ENCODE measurements around the gene ADORA1.

Gene ADORA1

DNA sequence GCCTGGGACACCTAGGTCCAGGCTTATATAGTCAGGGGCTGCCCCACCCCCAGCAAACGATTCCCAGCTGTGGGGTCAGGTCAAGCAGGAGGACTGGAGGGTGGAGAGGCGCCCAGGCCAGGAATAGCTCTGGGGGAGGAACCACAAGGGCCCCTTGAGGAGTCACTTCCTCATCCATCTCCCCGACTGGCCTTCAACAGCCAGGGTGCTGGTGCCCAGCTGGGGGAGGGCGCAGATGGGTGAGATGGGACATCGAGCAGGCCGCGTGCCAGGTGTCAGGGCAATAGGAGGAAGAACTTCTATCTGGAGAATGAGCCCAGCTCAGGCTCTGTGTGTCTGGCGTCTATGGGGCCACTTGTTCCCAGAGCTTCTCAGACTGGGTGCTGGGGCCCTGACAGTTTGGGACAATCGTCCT is 48.3 kb downstream of the ADORA1 start:
- no peak for DNase-seq

DNA sequence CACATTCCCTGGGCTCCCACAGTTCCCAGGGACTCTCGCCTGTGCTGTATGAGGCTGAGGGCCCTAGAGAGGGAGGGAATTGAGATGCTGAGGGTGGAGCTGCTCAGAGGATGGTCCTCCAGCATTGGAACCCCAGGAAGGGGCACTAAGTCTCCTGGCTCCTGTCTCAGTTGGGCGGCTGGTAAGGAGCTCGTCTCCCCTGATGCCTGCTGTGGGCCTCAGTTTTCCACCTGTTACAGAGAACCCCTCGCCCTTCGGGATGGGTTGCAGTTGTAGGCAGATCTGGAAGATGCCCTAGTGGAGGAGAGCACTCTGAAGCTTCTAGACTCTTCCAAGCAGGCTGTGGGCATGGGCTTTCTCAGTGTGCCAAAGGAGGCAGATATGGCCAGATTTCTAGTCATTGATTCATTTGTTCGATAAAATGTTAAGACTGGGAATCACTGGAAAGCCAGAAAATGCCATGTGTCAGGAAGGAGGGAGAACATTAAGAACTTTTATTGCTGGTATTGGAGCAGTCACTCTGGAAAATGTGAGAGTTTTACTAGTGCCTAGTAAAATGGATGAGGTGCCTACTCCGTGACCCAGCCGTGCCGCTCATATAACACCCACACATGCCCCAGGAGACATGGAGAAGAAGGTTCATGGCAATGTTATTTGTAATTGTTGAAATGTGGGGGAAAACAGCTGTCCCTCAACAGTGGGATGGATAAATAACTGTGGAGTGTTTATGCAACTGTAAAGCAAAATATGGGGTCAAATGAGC is 48.9 kb downstream of the ADORA1 start:
- DNase-seq, result no peak

DNA sequence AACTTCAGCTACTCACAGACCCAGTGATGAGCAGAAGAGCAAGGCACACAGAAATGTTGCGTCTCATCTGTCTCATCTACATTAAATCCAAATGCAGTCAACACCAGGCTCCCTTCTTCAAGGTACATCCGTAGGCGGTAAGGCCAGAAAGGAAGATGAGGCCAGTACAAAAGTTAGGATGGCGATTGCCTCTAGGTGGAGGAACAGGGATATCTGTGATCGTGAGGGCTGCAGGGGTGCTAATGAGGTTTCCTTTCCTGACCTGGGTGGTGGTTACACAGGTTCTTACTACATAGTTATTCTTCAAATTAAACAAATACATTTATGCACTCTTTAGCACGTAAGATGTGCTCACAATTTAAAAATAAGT is 49.5 kb downstream of the ADORA1 start:
- DNase-seq, result no peak

DNA sequence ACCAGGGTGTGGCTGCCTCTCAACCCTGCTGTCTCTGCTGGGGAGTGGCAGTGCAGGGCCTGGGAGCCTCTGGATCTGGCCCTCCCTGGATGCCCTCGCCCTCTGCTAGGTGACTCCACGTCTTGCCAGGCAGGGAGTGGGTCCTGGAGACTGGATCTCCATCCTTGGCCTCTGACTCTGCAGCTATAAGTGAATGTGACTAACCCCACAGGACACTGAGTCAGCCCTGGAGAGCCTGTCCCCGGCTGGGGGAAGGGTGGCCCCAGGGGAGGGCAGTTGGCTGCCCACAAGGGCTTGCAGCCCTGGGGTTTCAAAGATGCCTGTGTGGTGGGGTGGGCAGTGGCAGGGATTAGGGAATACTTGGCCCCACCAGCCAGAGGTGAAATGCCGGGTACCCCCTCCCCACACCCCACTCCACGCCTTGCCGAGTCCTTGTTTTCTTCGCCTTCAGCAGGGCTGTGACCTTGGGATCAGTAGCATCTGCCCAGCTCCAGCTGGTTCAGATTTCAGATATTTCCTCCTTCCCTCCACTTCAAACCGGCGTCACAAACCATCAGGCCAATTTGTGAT is 50.0 kb downstream of the ADORA1 start:
- DNase-seq, result peak; percentile 89

DNA sequence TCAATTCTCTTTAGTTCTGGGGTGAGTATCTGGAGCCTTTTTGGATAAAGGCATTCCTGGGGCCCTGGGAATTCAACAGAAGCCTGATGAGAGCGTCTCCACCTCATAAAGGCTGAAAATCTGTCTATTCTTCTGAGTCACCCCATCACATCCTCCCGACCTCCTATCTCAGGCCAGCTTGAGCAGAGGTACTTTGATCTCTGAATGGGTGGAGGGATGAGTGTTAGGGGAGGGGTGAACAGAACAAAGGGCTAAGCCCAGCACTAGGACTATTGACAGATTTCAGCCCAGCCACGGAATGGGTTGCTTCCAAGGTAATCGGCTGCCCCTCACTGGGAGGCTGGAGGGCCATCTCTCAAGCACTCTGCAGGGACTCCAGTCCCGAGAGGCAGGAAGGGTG is 50.6 kb downstream of the ADORA1 start:
- peak; percentile 88 for DNase-seq

DNA sequence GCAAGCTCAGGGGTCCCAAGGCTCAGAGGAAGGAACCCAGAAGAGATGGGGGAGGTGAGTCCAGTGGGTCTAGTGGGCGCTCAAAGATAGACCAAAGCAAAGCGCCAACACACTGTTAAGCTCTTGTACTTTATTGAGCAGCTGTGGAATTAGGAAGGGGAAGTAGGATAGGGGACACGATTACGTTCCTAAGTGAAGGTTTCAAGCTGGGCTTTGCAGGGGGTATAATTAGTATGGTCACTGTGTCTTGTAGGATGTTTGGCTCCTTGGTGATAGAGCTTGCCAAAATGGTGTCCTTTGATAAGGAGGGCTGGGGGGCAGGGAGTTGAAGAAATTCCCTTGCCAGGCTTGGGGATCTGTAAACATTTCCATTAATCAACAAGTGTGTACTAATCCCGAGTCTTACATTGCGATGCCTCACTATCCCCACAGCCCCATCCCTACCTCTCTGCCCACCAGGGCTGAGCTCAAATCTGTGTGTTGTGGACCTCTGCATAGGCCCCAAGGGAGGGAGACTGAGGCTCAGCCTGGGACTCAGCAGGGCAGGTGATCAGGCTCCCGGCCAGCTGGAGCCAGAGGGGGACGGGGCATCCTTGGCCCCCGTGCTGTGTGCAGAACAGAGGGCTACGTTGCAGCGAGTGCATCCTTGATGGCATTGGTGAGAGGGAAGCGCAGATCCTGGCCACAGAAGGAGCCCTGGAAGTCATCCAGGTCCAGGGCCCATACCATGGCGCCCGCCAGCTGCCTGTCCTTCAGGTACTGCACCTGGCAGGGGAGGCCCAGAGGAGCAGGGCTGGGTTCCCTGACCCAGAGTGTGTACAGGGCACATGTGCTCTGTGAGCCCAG is 51.5 kb downstream of the ADORA1 start:
- DNase-seq, result no peak

DNA sequence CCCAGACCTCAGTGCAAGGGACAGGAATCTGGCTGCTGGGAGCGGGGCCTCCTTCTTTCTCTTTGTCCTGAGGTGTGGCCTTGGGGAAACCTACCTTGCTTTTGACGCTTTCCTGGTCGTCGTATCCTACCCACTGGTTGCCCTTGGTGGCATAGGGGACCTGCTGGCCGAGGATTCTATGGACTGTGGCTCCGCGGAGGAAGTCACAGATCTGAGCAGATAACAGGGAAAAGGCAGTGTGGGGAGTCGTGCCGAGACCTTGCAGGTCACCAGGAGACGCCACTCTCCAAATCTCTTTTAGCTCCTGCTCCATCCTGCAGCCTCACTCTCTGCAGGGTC is 52.1 kb downstream of the ADORA1 start:
- no peak for DNase-seq

DNA sequence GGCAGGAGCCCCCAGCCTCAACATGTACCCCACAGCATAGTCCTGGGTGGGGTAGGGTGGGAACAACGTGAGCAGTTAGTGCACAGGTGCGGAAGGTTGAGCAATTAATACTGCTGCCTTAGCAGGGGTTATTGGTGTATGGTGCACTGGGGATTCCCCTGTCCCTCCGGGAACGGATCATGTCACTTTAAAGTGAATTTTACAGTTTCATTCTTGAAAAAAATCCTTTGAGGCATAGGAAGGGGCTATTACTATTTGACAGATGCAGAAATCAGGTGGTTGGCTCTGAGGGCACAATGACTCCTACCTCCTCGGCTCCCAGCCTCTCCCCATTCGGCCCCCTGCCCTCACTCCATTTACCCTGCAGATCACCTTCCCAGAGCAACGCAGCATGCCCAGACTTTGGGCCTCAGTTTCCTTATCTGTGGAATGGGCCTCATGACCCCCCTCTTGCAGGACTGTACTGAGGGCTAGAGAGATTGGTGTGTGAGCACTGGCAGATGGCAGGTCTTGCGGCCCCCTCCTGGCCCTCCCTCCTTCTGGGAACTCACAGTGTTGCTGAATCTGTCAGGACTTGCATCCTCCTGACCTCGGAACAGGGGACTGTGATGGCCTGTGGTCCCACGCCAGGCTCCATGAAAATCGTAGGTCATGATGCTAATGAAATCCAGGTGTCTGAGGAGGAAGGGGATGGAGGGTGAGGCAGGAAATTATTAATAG is 53.2 kb downstream of the ADORA1 start:
- DNase-seq, result no peak

DNA sequence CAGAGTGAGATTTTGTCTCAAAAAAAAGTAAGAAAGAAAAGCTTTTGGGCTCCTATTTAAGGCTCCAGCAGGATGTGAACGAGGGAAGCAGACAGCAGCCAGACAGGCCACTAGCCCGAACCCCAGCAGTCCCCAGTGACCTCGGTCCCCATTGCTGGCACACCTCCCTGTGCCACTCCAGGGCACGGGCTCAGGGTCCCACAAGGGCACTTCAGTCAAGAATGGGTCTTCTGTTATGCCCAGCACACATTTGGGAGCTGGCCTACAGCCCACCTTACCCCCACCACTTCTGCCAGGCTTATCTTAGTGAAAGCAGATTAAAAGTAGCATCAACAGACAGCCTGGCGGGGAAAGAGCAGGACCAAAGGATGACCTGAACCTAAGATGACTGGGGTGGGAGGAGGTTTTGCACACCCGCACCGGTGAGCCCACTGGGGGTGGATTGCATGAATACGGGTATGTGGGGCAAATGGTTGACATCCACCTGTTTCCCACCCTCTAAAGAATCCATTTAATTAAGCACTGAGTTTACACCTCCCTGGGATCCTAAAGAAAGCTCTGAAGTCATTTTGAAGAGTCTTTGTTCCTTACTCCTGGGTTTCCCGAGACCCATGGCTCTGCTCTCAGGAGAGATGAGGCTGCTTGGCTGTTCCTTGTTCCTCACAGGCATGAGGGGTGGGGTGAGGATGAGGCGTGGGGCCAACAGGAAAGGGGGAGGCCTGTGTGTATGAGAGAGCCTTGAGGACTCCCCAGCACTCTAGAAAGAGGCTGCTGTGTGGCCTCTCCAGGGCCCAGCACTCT is 54.3 kb downstream of the ADORA1 start:
- no peak for DNase-seq

DNA sequence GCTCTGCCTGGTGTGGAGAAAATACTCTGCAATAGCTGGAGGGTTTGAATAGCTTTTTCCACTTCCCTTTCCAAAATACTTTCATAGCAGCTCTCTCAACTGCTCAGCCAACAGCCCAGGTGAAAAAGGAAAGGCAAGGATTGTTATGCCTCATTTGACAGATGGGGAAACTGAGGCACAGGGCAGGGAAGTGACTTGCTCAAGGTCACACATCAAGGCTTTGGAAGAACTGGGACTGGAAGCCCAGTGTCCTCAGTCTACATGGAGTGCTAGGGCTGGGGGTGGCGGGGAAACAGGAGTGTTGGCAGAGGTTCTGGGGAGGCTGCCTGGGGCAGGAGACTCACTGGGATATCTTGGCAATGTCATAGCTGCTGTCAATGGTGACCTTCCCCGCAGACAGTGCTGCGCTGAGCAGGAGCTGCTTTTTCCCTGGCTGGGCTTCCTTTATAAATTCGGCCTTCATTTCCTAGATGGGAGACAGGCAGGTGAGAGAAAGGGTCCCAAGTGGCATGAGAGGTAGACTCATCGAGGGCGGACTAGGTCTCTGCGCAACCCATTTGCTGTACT is 54.9 kb downstream of the ADORA1 start:
- DNase-seq, result no peak

DNA sequence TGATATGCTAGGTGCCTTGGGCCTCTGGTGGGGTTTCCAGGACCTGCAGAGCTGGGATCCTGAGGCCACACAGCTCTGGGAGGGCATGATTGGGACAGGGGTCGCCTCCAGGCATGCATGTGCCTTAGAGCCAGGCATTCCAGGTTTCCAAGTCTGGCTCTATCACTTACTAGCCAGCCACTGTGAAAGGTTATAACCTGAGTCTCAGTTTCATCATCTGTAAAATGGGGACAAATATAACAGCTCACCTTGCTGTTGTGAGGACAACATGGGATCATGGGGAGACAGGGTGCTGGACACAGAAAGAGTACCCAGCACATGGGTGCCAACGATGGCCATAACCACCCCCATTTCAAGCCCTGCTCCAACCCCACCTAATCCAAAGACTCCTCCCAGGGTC is 56.3 kb downstream of the ADORA1 start:
- no peak for DNase-seq

DNA sequence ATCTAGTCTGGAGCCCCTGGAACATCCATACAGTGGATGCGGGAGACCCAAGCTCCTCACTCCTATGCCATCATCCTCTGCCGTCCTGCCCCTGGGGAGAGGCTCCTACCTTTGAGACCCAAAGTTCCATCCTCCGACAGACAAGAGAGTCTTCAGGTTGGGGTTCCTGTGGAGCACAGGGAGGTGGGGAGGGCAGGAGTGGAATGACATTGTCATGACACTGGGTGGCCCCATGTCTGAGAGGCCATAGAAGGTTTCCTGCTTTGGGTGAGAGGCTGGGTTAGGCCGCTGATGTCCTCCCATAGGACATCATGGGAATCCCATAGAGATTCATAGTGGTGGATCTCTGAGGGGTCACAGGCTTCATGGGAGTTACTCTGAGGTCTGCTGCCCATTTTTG is 56.9 kb downstream of the ADORA1 start:
- DNase-seq, result no peak

DNA sequence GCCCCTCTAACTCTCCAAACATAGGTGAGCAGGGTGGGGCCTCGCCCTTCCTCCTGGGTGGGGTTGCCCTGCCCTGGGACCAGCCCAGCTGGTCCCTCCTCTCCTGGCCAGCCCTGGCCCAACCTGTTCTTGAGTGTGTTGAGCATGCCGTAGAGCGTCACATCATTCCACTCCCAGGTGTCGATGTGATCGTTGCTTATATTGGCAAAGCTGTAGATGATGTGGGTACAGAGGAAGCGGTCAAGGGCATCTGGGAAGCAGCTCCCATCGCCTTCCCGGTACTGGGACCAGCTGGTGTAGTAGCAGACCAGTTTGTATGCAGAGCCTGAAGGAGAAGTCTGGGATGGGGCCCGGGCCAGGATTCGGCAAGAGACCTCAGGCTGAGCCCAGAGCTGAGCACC is 57.5 kb downstream of the ADORA1 start:
- DNase-seq, result no peak

DNA sequence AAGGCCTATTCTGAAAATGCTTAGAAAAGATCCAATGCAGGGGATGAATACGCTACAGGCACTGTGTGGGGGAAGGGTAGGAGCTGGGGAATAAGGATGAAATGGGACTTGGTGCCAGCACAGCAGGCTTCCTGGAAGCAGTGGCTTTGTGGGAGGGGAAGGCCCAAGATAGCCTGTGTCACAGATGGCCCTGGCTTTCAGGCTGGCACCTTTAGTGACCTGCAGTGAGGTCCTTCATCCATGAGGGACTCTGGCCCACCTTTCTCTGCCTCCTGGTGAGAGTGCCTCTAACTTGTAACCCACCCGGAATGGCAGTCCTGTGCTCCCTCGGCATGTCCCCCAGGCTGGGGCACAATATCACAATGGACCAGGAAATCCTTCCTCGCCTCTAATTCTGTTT is 58.1 kb downstream of the ADORA1 start:
- DNase-seq, result no peak

DNA sequence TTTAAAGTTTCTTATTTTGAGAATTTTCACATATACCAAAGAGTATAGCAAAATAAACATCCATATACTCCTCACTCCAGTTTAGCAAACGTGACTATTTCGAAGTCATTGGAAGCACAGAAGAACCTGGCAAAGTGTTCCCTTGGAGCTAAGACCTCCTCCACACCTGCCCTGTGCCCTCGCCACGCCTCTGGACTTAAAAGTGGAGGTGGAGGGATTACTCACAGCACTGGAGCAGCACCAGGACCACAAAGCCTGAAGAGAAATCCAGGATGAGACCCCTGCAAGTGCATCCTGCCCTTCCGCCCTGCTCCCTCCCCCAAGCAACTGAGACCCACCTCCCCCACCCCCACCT is 58.5 kb downstream of the ADORA1 start:
- no peak for DNase-seq

DNA sequence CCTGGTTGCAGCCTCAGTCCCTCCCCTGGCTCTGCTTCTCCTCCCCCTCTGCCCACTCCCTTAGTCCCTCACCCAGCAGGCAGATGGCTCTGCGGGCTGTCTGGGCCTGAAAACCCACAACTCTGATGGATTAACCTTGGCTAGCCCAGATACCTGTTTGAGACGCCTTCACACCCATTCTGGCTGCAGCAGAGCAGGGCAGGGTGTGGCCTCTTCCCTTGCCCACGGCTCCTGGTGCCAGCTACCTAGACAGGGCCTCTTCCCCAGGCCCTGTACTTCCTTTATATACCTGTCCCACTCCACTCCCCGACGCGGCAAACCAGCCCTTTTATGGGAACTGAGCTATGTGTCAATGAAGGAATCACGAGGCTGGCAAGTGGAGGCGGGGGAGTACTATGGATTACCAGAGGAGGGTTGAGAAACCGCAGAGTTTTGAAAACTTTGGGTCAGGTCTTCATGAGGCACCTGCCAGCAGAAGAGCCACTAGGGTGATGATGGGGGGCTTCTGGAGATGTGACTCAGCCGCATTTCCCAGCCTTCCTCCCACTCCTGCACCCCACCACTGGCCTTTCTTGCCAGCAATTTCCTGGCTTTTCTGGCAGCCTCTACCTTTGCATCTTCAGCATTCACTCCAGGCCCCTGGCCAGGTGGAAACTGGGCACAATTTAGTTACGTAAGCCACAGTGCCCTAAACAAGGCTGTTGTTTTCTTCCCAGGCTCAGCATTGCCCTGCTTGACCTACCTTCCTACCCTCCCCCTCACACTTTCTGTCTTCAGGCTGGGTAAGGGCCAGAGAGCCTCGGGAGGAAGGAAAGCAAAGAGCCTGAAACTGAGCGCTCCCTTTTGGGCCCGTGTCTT is 59.1 kb downstream of the ADORA1 start, which contains the start of gene CHI3L1:
CHI3L1 (minus strand) TSS at position 259 of the 858 bp plus-strand sequence; CDS start at position 178, 81 bp downstream.
- DNase-seq, result no peak

DNA sequence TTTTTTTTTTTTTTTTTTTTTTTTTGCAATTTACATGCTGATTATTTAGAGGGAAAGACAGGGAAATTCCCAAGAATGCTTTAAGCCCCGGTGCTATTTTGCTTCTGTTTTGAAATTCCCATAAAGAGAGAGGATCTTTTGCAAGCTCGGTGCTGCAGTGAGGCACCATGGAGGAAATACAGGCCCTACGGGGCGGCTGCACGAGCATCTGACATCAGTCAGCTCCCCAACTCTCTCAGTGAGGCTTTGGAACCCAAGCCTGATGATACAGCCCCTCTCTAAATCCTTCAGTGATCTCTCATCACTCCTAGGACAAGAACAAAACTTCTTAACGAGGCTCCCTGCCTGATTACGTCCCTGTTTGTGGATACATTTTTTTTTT is 59.8 kb downstream of the ADORA1 start:
- no peak for DNase-seq

DNA sequence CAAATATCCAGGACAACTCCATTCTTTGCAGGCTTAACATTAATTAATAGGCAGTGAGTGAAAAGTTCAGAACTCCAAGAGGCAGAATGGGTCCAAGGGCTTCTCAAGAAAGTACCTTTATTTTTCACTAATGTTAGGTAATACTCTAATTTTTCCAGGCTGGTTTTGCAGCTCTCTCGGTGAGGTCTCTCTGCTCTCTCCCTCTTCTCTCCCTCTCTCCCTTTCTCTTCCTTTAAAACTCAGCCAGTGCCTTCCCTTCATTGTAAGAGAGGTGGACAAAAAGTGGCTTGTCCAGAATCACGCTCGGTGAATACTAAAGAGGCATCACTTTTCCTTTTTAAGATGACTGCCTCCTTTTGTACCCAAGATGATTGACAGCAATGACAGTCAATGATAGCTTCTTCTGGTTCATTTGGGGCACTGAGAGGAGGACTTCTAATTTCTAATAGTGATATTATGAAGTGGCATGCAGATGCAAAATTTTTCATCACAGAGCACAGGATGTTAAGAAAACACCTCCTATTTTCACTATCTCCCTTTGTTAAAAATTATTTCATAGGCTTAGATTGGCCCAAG is 60.3 kb downstream of the ADORA1 start:
- no peak for DNase-seq

DNA sequence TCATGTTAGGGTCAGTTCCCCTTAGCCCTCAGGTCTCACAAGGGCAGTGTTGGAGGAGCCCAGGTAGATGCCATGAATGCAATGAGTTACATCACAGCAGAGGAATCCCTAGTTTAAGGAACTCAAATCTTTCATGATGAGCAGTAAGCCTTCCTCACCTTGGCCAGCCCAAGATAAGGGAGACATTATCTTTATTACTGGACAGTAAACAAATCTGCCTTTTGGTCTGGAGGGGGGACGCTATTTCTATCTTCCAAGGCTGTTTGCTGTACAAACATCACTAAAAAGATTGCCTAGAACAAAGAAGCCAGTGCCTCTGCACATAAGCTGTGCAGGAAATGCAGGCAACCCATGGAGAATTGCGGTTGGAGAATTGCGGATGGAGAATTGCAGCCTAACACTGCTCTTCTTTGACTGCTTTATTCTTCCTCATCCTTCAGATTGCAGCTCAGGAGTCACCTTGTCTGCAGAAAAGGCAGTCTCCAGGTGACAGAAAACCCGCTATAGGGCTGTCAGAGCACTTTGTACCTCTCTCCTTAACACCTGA is 61.2 kb downstream of the ADORA1 start:
- no peak for DNase-seq

DNA sequence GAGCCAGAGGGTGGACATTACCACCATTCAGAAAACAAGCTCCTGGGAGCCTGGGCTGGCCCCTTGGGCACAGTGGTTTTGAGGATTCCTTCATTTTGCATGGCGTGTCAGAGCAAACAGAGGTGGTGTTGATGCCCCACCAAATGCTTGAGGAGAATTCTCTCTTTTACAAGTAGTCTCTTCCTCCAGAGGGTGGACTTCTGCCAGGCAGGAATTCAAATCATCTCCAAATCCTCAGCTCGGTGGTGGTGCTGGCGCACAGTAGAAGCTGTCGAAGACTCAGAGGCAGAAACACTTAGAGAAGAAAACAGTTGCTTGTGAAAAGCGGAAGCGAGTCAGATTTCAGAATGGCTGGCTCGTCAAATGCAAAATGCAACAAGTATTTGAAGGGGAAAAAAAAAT is 62.4 kb downstream of the ADORA1 start:
- no peak for DNase-seq

DNA sequence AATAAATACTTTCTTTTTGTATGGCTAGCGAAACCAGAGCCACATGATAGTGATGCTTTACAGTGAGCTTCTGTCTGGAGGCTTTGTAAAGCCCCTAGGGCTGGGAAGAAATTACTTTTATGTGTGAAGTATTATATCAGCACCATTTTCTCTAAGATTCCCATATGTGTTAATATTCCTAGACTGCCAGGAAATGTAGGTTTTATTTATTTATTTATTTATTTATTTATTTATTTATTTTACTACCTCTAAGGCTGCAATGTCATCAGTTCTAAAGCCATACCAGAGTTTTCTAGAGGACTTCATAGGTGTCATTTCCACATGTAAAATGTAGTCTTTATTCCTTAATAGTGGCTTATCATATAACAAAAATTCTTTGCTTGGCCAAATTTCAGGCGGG is 63.4 kb downstream of the ADORA1 start:
- DNase-seq, result no peak
